ENCODE results near the gene ZBTB16.

The ZBTB16 gene

DNA sequence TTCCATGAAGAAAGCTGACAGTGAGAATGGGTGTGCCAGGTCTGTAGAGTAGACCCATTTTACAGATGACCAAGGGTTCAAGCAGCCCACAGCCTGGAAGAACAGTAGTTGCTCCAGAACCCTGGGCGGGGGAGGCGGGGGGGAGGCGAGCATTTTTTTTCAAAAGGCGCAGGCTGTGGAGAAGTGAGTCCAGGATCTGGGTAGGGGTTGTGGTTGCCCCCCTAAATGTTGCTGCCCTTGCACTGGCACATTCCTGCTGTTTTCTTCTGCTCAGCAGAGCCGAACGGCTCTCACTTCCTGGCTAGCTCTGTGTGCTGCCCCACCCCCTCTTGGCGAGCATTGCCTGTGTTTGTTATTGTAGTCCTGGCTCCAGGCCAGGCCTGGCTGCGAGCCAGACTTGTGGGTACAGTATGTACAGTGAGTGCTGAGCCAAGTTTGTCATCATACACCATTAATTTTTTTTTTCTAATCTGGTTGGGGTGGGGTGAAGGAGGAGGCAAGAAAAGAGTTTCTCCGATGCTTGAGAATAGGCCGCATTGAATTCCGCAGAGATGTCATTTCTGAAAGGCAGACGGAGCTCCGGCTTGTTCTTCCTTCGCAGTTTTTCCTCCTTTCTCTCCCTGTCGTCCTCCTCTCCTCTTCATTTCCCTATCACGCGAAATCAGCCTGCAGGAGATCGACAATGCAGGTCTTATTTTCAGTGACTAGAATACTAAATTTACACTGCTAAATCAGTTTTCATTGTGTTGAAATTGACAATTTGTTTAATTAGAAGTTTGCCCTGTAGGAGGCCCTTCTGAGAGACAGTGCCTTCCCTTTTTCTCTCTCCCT lies 100.5 kb downstream of the ZBTB16 start:
- no peak for DNase-seq (ENCODE audit: insufficient read length, low spot score)
- TF ChIP-seq, protein P1, sequence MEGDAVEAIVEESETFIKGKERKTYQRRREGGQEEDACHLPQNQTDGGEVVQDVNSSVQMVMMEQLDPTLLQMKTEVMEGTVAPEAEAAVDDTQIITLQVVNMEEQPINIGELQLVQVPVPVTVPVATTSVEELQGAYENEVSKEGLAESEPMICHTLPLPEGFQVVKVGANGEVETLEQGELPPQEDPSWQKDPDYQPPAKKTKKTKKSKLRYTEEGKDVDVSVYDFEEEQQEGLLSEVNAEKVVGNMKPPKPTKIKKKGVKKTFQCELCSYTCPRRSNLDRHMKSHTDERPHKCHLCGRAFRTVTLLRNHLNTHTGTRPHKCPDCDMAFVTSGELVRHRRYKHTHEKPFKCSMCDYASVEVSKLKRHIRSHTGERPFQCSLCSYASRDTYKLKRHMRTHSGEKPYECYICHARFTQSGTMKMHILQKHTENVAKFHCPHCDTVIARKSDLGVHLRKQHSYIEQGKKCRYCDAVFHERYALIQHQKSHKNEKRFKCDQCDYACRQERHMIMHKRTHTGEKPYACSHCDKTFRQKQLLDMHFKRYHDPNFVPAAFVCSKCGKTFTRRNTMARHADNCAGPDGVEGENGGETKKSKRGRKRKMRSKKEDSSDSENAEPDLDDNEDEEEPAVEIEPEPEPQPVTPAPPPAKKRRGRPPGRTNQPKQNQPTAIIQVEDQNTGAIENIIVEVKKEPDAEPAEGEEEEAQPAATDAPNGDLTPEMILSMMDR (IDR thresholded peaks at IDR 0.05; ENCODE audit: insufficient read depth, missing control alignments), result no peak
- FAIRE-seq, result no peak

DNA sequence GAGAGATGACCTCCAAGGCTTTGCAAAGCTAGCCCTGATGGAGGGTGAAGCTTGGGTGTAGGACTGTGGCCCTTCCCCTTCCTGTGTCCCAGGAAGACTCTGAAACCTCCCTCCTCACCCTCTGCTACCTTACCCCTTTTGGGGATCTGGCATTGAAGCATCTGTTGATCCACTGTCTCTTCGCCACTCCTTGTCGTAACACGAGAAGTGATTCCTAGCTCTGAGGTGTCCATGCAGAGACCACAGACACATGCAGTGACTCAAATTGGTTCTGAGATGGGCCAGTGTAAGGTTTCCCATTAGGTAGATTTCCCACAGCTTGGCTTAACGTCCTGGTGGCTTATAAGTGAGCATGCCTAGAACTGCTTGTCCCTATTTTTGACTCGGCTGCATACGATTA lies 101.4 kb downstream of the ZBTB16 start:
- no peak for FAIRE-seq
- TF ChIP-seq, protein P1 (IDR thresholded peaks at IDR 0.05; ENCODE audit: insufficient read depth, missing control alignments), result no peak
- DNase-seq (ENCODE audit: insufficient read length, low spot score), result no peak

- TF ChIP-seq, protein P1 (IDR thresholded peaks at IDR 0.05; ENCODE audit: insufficient read depth, missing control alignments), result no peak
- FAIRE-seq, result no peak
These were observed 102.2 kb downstream of the ZBTB16 start for GRCh38 chr11:114161486-114162250.

DNA sequence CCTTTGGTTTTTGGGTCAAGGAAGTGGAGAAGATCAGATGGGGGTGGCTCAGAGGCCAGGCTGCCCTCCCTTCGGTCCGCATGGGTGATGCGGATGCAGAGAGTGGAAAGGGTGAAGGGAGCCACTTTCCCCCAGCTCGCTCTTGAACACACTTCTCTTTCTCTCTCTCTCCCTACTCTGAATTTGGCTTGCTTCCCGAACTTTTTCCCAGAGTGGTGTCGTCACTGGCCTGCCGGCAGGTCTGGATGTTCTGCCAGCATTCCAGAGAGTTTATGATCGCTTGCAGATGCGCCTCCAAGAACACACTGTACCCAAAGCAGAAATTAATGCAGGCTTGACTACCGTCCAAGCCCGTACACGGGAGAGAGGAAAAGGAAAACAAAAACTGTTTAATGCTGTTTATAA lies 103.2 kb downstream of the ZBTB16 start:
- TF ChIP-seq, protein P1 (IDR thresholded peaks at IDR 0.05; ENCODE audit: insufficient read depth, missing control alignments), result no peak
- FAIRE-seq (no peak), DNase-seq (ENCODE audit: insufficient read length, low spot score) (no peak)

More at GRCh38 chr11:114161486-114162250, 102.2 kb downstream of the ZBTB16 start:
- DNase-seq (ENCODE audit: insufficient read length, low spot score), result no peak

- TF ChIP-seq, protein P1 (IDR thresholded peaks at IDR 0.05; ENCODE audit: insufficient read depth, missing control alignments), result no peak
- FAIRE-seq, result no peak
- no peak for DNase-seq (ENCODE audit: insufficient read length, low spot score)
These were observed 103.7 kb downstream of the ZBTB16 start for GRCh38 chr11:114163229-114163631.

DNA sequence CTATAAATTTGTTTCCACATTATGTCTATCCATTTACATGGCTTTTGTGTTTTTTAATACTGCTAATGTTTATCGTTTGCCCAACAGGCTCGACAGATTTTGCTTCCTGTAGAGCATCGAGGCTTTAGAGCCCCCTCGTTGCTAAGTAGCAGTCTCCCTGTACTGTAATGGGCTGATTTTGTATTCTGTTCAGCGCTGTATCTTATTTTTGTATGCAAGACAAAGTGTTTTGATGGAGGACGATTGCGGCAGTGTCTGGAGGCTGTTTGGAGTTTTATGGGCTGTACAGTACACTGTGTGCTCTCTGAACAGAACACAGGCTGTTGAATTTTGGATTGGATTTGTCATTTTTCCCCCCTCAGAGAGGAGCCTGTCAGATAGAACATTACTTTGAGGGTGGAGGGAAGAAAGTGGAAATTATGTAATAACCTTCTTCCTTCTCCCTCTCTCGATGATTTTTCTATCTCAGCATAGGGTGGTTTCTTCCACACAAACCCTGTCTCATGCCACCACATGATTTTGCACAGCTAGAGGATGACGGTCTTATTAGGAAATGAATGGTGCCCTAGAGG lies 104.4 kb downstream of the ZBTB16 start:
- TF ChIP-seq, protein P1 (IDR thresholded peaks at IDR 0.05; ENCODE audit: insufficient read depth, missing control alignments), result no peak
- no peak for FAIRE-seq
- DNase-seq (ENCODE audit: insufficient read length, low spot score), result no peak

Measured in D721Med (cell line).